SK-N-MC (cell line): Measurements from ENCODE around the gene DNAJC10.
"Not testable (repeated sequence)": the region's sequence is repeated elsewhere in the genome, so short reads cannot be mapped to it uniquely, and the experiment has no call there.

Source experiments
- DNase-seq: peaks from one replicate; pipeline ENCODE4 v3.0.0-alpha.2; 2011; ENCODE audit warnings: low read depth, low spot score
- H3K27ac ChIP-seq: fragments of 200-600 bp; sonication (generic); 2 replicates; pipeline ENCODE4 v1.5.1; 2016; ENCODE audit warnings: mixed run types
- H3K36me3 ChIP-seq: fragments of 200-600 bp; sonication (generic); 2 replicates; pipeline ENCODE4 v1.6.1; 2017; ENCODE audit warnings: antibody characterized with exemption, low read length, mixed read lengths; ENCODE audit not compliant: insufficient read depth
- H3K4me3 ChIP-seq: fragments of 200-600 bp; sonication (generic); 2 replicates; pipeline ENCODE4 v1.5.1; 2016
- H3K9ac ChIP-seq: fragments of 200-600 bp; sonication (generic); 2 replicates; pipeline ENCODE4 v1.8.0; 2017; ENCODE audit warnings: mixed run types, mixed read lengths; ENCODE audit not compliant: insufficient read length
- H3K9me3 ChIP-seq: fragments of 200-600 bp; sonication (generic); 2 replicates; pipeline ENCODE4 v1.6.1; 2017; ENCODE audit warnings: low read depth, mild to moderate bottlenecking, antibody characterized with exemption, low read length, moderate library complexity, mixed read lengths
- EZH2 ChIP-seq: fragments of 200-600 bp; sonication (generic); IDR thresholded peaks from one replicate; pipeline ENCODE4 v1.6.1; 2017; ENCODE audit warnings: antibody characterized with exemption
- FOXP2 ChIP-seq: optimal IDR thresholded peaks from 2 replicates; pipeline ENCODE3; 2011; ENCODE audit warnings: mild to moderate bottlenecking, moderate library complexity; ENCODE audit not compliant: insufficient read depth; ENCODE audit errors: extremely low read length, control extremely low read depth
- POLR2AphosphoS5 ChIP-seq: IDR thresholded peaks from 2 replicates; pipeline ENCODE4 v1.6.1; 2012; ENCODE audit warnings: mild to moderate bottlenecking, low read depth, low read length, borderline replicate concordance

DNAJC10 gene

GRCh38 chr2:182733572-182733971 is 17.5 kb downstream of the DNAJC10 start:
- H3K36me3 ChIP-seq: peaks cover 88% of the 10 kb centered on the region
- TF ChIP-seq FOXP2: no peak
- TF ChIP-seq EZH2: no peak
- TF ChIP-seq POLR2AphosphoS5: no peak
- no peaks in the 10 kb centered on the region for H3K9me3 ChIP-seq
- no peak for DNase-seq
- H3K9ac ChIP-seq: no peak overlapping the region
- H3K27ac ChIP-seq: no peak overlapping the region
- H3K4me3 ChIP-seq: no peak overlapping the region

- not testable (repeated sequence) for H3K9ac ChIP-seq, H3K27ac ChIP-seq, DNase-seq, H3K4me3 ChIP-seq, H3K9me3 ChIP-seq
- H3K36me3 ChIP-seq: peaks cover 79% of the 10 kb centered on the region
Measured at GRCh38 chr2:182736856-182737255, 20.8 kb downstream of the DNAJC10 start.

- H3K36me3 ChIP-seq: peaks cover 79% of the 10 kb centered on the region
- no peaks in the 10 kb centered on the region for H3K9me3 ChIP-seq
- H3K4me3 ChIP-seq: no peak overlapping the region
- no peak overlapping the region for H3K9ac ChIP-seq
- TF ChIP-seq FOXP2: no peak
- TF ChIP-seq EZH2: no peak
- TF ChIP-seq POLR2AphosphoS5: no peak
- DNase-seq: no peak
- no peak overlapping the region for H3K27ac ChIP-seq
Measured at GRCh38 chr2:182740701-182741100, 24.6 kb downstream of the DNAJC10 start.

- TF ChIP-seq POLR2AphosphoS5 (no peak), EZH2 (no peak), FOXP2 (no peak)
- Histone ChIP-seq H3K9ac (no peak overlapping the region), H3K36me3 (peaks cover 73% of the 10 kb centered on the region), H3K9me3 (no peaks in the 10 kb centered on the region), H3K4me3 (no peak overlapping the region), H3K27ac (no peak overlapping the region)
- DNase-seq: no peak
Measured at GRCh38 chr2:182741620-182742019, 25.6 kb downstream of the DNAJC10 start.

GRCh38 chr2:182744490-182744889 is 28.4 kb downstream of the DNAJC10 start:
- no peak overlapping the region for H3K9ac ChIP-seq
- H3K27ac ChIP-seq: no peak overlapping the region
- H3K36me3 ChIP-seq: peaks cover 55% of the 10 kb centered on the region
- H3K9me3 ChIP-seq: no peaks in the 10 kb centered on the region
- no peak for DNase-seq
- H3K4me3 ChIP-seq: no peak overlapping the region
- no peak for TF ChIP-seq EZH2
- no peak for TF ChIP-seq POLR2AphosphoS5
- TF ChIP-seq FOXP2: no peak

- TF ChIP-seq FOXP2: no peak
- TF ChIP-seq POLR2AphosphoS5: no peak
- TF ChIP-seq EZH2: no peak
- H3K9ac ChIP-seq: no peak overlapping the region
- no peaks in the 10 kb centered on the region for H3K9me3 ChIP-seq
- no peak for DNase-seq
- H3K27ac ChIP-seq: no peak overlapping the region
- H3K36me3 ChIP-seq: peaks cover 57% of the 10 kb centered on the region
- H3K4me3 ChIP-seq: no peak overlapping the region
Measured at GRCh38 chr2:182745061-182745460, 29.0 kb downstream of the DNAJC10 start.

- not testable (repeated sequence) for H3K4me3 ChIP-seq, H3K9ac ChIP-seq, DNase-seq, H3K27ac ChIP-seq, H3K9me3 ChIP-seq
- H3K36me3 ChIP-seq: peaks cover 56% of the 10 kb centered on the region
Measured at GRCh38 chr2:182745894-182746293, 29.8 kb downstream of the DNAJC10 start.

GRCh38 chr2:182754231-182754630 is 38.2 kb downstream of the DNAJC10 start:
- DNase-seq: no peak
- no peak overlapping the region for H3K27ac ChIP-seq
- H3K9ac ChIP-seq: no peak overlapping the region
- no peaks in the 10 kb centered on the region for H3K9me3 ChIP-seq
- no peak overlapping the region for H3K4me3 ChIP-seq
- H3K36me3 ChIP-seq: peaks cover 85% of the 10 kb centered on the region
- TF ChIP-seq EZH2 (no peak), POLR2AphosphoS5 (no peak), FOXP2 (no peak)

- peaks cover 88% of the 10 kb centered on the region for H3K36me3 ChIP-seq
Measured at GRCh38 chr2:182758379-182758778, 42.3 kb downstream of the DNAJC10 start.

GRCh38 chr2:182761903-182762302 is 45.8 kb downstream of the DNAJC10 start:
- TF ChIP-seq FOXP2 (no peak), EZH2 (no peak), POLR2AphosphoS5 (no peak)
- H3K9ac ChIP-seq: no peak overlapping the region
- no peak overlapping the region for H3K4me3 ChIP-seq
- H3K36me3 ChIP-seq: peaks cover 72% of the 10 kb centered on the region
- no peak overlapping the region for H3K27ac ChIP-seq
- no peak for DNase-seq
- H3K9me3 ChIP-seq: no peaks in the 10 kb centered on the region

More at GRCh38 chr2:182758379-182758778, 42.3 kb downstream of the DNAJC10 start:
- Histone ChIP-seq H3K9me3 (no peaks in the 10 kb centered on the region), H3K4me3 (no peak overlapping the region), H3K9ac (no peak overlapping the region), H3K27ac (no peak overlapping the region)
- no peak for DNase-seq
- TF ChIP-seq EZH2: no peak
- no peak for TF ChIP-seq FOXP2
